Measurements from ENCODE around the gene CYSLTR2.

DNA sequence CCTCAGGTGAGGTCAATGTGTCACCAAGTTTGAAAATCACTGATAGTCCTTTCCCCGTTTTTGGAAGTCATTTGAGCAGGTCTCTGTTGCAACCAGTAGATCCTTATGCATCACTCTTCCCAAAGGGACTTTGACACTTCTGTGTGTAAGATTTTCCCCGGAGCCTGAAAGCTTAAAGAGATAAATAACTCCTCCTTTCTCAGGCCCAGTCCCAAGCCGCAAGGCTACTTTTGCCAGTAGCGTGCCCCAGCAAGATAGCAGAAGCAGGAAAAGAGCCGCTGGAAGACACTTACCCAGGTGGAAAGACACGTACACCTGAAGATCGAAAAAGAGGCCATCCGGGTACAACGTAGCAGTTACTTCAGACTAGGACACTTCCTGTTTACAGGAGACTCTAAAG is 106.9 kb downstream of the CYSLTR2 start:
- TF ChIP-seq ZNF324 (CRISPR knock-in tag; IDR thresholded peaks at IDR 0.05) (no peak), ADNP (tag; IDR thresholded peaks at IDR 0.05) (no peak), U2AF1 (optimal IDR thresholded peaks at IDR 0.05; ENCODE audit: low read depth, low read length) (no peak), CTCF (IDR thresholded peaks at IDR 0.05 in 2 of 3, conservative IDR thresholded peaks at IDR 0.05 in 1 of 3; ENCODE audit: insufficient read depth in 2 of 3, low read depth in 1 of 3, low read length in 3 of 3) (no peak), TARDBP (IDR thresholded peaks at IDR 0.05) (no peak), ELF1 (tag; IDR thresholded peaks at IDR 0.05) (no peak), PATZ1 (CRISPR knock-in tag; IDR thresholded peaks at IDR 0.05; ENCODE audit: borderline replicate concordance) (no peak), ZNF41 (CRISPR knock-in tag; conservative IDR thresholded peaks at IDR 0.05) (no peak), POLR2AphosphoS5 (IDR thresholded peaks at IDR 0.05; ENCODE audit: control insufficient read depth, insufficient read depth, low read depth, low read length) (no peak), PHTF2 (CRISPR knock-in tag; IDR thresholded peaks at IDR 0.05) (no peak), ZNF274 (IDR thresholded peaks at IDR 0.05; ENCODE audit: borderline replicate concordance, low read depth, low read length) (no peak)
- TF ChIP-seq, protein P1, sequence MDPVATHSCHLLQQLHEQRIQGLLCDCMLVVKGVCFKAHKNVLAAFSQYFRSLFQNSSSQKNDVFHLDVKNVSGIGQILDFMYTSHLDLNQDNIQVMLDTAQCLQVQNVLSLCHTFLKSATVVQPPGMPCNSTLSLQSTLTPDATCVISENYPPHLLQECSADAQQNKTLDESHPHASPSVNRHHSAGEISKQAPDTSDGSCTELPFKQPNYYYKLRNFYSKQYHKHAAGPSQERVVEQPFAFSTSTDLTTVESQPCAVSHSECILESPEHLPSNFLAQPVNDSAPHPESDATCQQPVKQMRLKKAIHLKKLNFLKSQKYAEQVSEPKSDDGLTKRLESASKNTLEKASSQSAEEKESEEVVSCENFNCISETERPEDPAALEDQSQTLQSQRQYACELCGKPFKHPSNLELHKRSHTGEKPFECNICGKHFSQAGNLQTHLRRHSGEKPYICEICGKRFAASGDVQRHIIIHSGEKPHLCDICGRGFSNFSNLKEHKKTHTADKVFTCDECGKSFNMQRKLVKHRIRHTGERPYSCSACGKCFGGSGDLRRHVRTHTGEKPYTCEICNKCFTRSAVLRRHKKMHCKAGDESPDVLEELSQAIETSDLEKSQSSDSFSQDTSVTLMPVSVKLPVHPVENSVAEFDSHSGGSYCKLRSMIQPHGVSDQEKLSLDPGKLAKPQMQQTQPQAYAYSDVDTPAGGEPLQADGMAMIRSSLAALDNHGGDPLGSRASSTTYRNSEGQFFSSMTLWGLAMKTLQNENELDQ (CRISPR knock-in tag; IDR thresholded peaks at IDR 0.05; ENCODE audit: borderline replicate concordance): no peak

Data from K562 (cell line).